ENCODE results near the gene GRIK5.

DNA sequence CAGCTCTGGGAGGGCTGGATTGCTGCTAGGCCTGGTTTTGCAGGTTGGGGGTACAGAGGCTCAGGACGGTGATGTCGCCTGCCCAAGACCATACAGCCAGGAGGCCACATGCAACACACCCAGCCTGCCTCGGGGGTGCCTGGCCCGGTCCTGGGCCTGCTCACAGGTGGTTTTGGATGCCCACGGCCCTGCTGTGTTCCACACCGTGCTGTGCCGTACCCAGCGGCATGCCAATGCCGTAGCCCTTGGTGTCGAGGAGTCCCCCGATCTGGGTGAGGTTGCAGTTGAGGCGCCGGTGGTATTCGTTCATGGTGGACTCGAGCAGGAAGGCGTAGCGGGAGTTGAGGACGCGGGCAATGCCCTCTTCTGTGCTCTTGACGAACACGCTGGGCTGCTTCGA lies 64.5 kb downstream of the GRIK5 start:
- TF ChIP-seq, protein P1, sequence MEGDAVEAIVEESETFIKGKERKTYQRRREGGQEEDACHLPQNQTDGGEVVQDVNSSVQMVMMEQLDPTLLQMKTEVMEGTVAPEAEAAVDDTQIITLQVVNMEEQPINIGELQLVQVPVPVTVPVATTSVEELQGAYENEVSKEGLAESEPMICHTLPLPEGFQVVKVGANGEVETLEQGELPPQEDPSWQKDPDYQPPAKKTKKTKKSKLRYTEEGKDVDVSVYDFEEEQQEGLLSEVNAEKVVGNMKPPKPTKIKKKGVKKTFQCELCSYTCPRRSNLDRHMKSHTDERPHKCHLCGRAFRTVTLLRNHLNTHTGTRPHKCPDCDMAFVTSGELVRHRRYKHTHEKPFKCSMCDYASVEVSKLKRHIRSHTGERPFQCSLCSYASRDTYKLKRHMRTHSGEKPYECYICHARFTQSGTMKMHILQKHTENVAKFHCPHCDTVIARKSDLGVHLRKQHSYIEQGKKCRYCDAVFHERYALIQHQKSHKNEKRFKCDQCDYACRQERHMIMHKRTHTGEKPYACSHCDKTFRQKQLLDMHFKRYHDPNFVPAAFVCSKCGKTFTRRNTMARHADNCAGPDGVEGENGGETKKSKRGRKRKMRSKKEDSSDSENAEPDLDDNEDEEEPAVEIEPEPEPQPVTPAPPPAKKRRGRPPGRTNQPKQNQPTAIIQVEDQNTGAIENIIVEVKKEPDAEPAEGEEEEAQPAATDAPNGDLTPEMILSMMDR (IDR thresholded peaks at IDR 0.05; ENCODE audit: low read depth, low read length, poor library complexity, severe bottlenecking) = no peak
- no peak for TF ChIP-seq EZH2phosphoT487 (IDR thresholded peaks at IDR 0.05; ENCODE audit: borderline replicate concordance, low read length)

All from DOHH2 (cell line).